ENCODE results near the gene CELSR2. TPM values are rescaled to one million over a fixed set of nuclear protein-coding genes. Genes with fewer than 3 reads are reported as not detected.

CELSR2 gene
- total and polyA plus RNA-seq, 2 experiments from 2014 or later = 11.2 to 35.1 TPM

- Histone ChIP-seq H3K27ac (ENCODE audit: low read depth) (peak within 1 kb of the TSS; percentile 74; the same call in 1 of the 2 replicates), H2AFZ (no peak within 1 kb of the TSS), H3K79me2 (replicated peaks; ENCODE audit: insufficient read depth) (no peaks in the 10 kb centered on the region), H3K27me3 (ENCODE audit: insufficient read depth) (no peaks in the 10 kb centered on the region), H3F3A (replicated peaks; ENCODE audit: low read depth) (no peaks in the 10 kb centered on the region), H4K20me1 (replicated peaks; ENCODE audit: insufficient read depth) (no peaks in the 10 kb centered on the region; the same call in 1 of the 2 replicates), H3K9me2 (ENCODE audit: insufficient read depth) (no peaks in the 10 kb centered on the region), H3K36me3 (ENCODE audit: insufficient read depth) (no peaks in the 10 kb centered on the region), H3K4me1 (ENCODE audit: insufficient read depth) (peaks cover 12% of the 10 kb centered on the region; the same call in 1 of the 2 replicates), H3K4me2 (0 out of 2 replicates have a peak within 1 kb of the TSS, but pooled peaks have one; percentile 60), H3K4me3 (no peak within 1 kb of the TSS)
- ATAC-seq (peak; percentile 30), DNase-seq (ENCODE audit: low spot score) (no peak)
- H3K27ac Mint-ChIP-seq = peak within 1 kb of the TSS; percentile 25
- no peaks in the 10 kb centered on the region for H3K9me3 Mint-ChIP-seq
- no peaks in the 10 kb centered on the region for H3K27me3 Mint-ChIP-seq (ENCODE audit: insufficient read depth, low read depth, poor library complexity)
- no peak within 1 kb of the TSS for H3K4me3 Mint-ChIP-seq
- TF ChIP-seq REST (IDR thresholded peaks at IDR 0.05; ENCODE audit: unreplicated experiment) (no peak), STAT1 (IDR thresholded peaks at IDR 0.05; ENCODE audit: unreplicated experiment) (no peak), ZNF462 (CRISPR knock-in tag; IDR thresholded peaks at IDR 0.05) (no peak), EZH2phosphoT487 (IDR thresholded peaks at IDR 0.05; ENCODE audit: unreplicated experiment) (no peak), POLR2AphosphoS5 (IDR thresholded peaks at IDR 0.05; ENCODE audit: low read depth) (no peak), CTCF (conservative IDR thresholded peaks at IDR 0.05; ENCODE audit: low read depth in 2 of 2) (no peak), ETS1 (IDR thresholded peaks at IDR 0.05) (no peak), ZNF114 (CRISPR knock-in tag; IDR thresholded peaks at IDR 0.05) (no peak), CREB1 (CRISPR knock-in tag; IDR thresholded peaks at IDR 0.05; ENCODE audit: low read depth) (no peak), ZNF331 (CRISPR knock-in tag; IDR thresholded peaks at IDR 0.05; ENCODE audit: low read depth) (no peak), JUNB (IDR thresholded peaks at IDR 0.05; ENCODE audit: unreplicated experiment) (no peak), NANOG (IDR thresholded peaks at IDR 0.05; ENCODE audit: borderline replicate concordance) (no peak), EZH2 (IDR thresholded peaks at IDR 0.05; ENCODE audit: low read depth, unreplicated experiment) (no peak)
- H3K36me3 Mint-ChIP-seq (ENCODE audit: low read depth) = no peaks in the 10 kb centered on the region
- peaks cover 17% of the 10 kb centered on the region for H3K4me1 Mint-ChIP-seq
Measured at GRCh38 chr1:109306832-109307273, 57.5 kb downstream of the CELSR2 start, which contains the start of gene MYBPHL. TSS of gene MYBPHL (minus strand) at chr1:109307011. CDS start at chr1:109306991, 20 bp downstream.
